HG02885 (cell line): ENCODE results near the gene CCDC175.

Source experiments
- ATAC-seq: cut with Tn5 transposase; IDR thresholded peaks from one replicate; pipeline ENCODE4 v1.9.1; 2021; ENCODE audit warnings: mild to moderate bottlenecking; ENCODE audit not compliant: unreplicated experiment, poor library complexity

The CCDC175 gene

GRCh38 chr14:59576332-59577294 lies at the start of gene CCDC175:
TSS of gene CCDC175 (minus strand) at chr14:59576812. CDS start at chr14:59576775, 37 bp downstream.
- ATAC-seq, result peak; percentile 99

GRCh38 chr14:59622631-59623030 lies 46.0 kb upstream of the CCDC175 start:
- no peak for ATAC-seq

- no peak for ATAC-seq
Measured at GRCh38 chr14:59619061-59619460, 42.4 kb upstream of the CCDC175 start.

- no peak for ATAC-seq
Measured at GRCh38 chr14:59601056-59601455, 24.4 kb upstream of the CCDC175 start.

- no peak for ATAC-seq
Measured at GRCh38 chr14:59600211-59600945, 23.8 kb upstream of the CCDC175 start.

GRCh38 chr14:59595071-59595470 lies 18.5 kb upstream of the CCDC175 start:
- ATAC-seq, result no peak

- ATAC-seq, result no peak
Measured at GRCh38 chr14:59591641-59592370, 15.2 kb upstream of the CCDC175 start.

- no peak for ATAC-seq
Measured at GRCh38 chr14:59588101-59588500, 11.5 kb upstream of the CCDC175 start.

- ATAC-seq, result no peak
Measured at GRCh38 chr14:59585891-59586554, 9.4 kb upstream of the CCDC175 start.

GRCh38 chr14:59583755-59584154 lies 7.1 kb upstream of the CCDC175 start:
- ATAC-seq, result no peak

GRCh38 chr14:59582845-59583509 lies 6.4 kb upstream of the CCDC175 start:
- ATAC-seq, result no peak

GRCh38 chr14:59582161-59582560 lies 5.5 kb upstream of the CCDC175 start:
- no peak for ATAC-seq

- no peak for ATAC-seq
Measured at GRCh38 chr14:59580911-59581310, 4.3 kb upstream of the CCDC175 start.

GRCh38 chr14:59570122-59570521 lies 6.5 kb downstream of the CCDC175 start:
- no peak for ATAC-seq

- ATAC-seq, result no peak
Measured at GRCh38 chr14:59566725-59567124, 9.9 kb downstream of the CCDC175 start.

GRCh38 chr14:59566296-59566695 lies 10.3 kb downstream of the CCDC175 start:
- no peak for ATAC-seq

- no peak for ATAC-seq
Measured at GRCh38 chr14:59565087-59565486, 11.5 kb downstream of the CCDC175 start.

GRCh38 chr14:59564366-59564765 lies 12.2 kb downstream of the CCDC175 start:
- no peak for ATAC-seq

GRCh38 chr14:59547310-59547709 lies 29.3 kb downstream of the CCDC175 start:
- ATAC-seq, result no peak

GRCh38 chr14:59543873-59544272 lies 32.7 kb downstream of the CCDC175 start:
- ATAC-seq, result no peak
